EL (cell line): ENCODE measurements around the gene KAT8.
"Not testable (repeated sequence)": the region's sequence is repeated elsewhere in the genome, so short reads cannot be mapped to it uniquely, and the experiment has no call there.

Experiments used
- DNase-seq: peaks from one replicate; pipeline ENCODE4 v3.0.0-alpha.2; 2016

KAT8 gene

GRCh38 chr16:31134091-31134571 is 16.7 kb downstream of the KAT8 start:
- no peak for DNase-seq

DNA sequence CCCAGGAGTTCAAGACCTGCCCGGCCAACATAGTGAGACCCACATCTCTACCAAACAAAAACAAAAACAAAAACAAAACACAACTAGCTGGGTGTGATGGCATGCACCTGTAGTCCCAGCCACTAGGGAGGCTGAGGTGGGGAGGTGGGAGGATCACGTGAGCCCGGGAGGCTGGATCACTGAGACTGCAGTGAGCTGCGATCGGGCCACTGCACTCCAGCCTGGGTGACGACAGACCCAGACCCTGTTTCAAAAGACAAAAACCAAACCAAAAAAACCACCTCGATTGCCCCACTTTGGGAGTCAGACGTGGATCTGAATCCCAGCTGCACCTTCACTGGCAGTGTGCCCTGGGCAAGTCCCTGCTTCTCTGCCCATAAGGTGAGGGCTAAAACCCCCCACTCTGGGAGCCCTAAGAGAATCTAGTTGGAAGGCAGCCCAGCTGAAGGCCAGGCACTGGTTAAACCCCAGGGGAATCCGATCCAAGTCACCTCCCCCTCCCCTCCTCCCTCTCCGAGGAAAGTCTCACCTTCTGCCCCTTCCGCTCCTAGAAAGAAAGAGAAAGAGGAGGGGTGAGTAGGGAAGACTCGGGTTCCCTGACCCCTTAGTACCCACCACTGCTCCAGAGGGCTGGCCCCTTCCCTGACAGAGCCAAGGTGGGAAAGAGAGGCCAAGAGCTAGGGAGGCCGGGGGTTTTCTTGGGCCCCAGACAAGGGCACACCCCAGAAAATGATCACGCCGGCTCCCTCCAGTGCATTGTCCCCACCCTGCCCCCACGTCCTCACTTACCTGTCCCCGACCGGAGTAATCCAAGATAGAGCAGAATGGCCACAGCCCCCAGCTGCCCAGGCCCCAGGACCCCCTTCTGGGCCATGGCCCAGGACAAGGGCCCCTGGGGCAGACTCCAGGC is 17.4 kb downstream of the KAT8 start:
- DNase-seq, result no peak

GRCh38 chr16:31135535-31136286 is 18.2 kb downstream of the KAT8 start, which contains the start of gene PRSS8:
TSS of gene PRSS8 (minus strand) at chr16:31135727. CDS start at chr16:31135498, 229 bp downstream.
- no peak for DNase-seq

GRCh38 chr16:31136287-31136662 is 18.8 kb downstream of the KAT8 start:
- DNase-seq, result no peak

- DNase-seq, result not testable (repeated sequence)
Observed at GRCh38 chr16:31136822-31137499, 19.5 kb downstream of the KAT8 start.

DNA sequence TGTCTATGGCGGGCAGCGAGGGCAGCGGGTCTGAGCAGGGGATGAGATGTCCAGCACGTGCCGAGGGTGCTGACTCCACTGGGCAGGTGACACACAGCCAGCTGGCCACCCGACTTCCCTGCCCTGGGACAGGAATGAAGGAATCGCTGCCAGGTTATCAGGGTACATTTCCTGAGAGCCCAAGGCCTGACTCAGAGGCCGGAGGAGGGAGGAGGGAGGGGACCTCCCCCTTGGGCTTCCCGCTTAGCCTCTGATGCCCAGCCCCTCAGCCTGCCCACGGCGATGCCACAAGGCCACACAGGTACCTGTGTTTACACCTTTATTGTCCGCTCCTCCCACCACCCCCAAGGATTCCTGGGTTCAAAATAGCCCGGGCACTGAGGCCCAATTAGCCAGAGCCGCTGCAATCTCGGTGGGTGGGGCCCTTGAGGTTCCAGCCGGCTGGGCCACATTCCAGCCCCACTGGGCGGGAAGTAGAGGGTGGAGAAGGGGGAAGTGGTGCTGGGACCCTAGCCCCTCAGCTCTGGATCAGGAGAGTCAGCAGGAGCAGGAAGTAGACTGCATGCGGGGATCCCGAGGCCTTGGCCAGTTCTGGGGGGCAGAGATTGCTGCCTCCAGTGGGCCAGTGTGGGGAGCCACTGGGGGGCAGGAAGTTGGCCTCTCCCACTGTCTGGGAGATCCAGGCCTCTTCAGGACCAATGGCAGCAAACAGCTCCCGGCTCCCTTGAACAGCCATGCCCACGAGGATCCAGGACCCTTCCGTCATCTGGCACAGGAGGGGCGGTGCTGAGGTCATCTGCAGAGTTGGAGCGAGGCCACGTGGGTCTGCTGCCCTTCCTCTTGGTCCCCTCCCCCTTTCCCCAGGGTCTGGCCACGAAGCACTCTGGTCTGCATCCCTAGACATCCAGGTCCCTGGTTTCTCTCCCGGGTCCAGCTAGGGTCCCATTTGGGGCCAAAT is 21.4 kb downstream of the KAT8 start:
- DNase-seq, result peak; percentile 89

- DNase-seq, result not testable (repeated sequence)
Observed at GRCh38 chr16:31141071-31141469, 23.6 kb downstream of the KAT8 start.

DNA sequence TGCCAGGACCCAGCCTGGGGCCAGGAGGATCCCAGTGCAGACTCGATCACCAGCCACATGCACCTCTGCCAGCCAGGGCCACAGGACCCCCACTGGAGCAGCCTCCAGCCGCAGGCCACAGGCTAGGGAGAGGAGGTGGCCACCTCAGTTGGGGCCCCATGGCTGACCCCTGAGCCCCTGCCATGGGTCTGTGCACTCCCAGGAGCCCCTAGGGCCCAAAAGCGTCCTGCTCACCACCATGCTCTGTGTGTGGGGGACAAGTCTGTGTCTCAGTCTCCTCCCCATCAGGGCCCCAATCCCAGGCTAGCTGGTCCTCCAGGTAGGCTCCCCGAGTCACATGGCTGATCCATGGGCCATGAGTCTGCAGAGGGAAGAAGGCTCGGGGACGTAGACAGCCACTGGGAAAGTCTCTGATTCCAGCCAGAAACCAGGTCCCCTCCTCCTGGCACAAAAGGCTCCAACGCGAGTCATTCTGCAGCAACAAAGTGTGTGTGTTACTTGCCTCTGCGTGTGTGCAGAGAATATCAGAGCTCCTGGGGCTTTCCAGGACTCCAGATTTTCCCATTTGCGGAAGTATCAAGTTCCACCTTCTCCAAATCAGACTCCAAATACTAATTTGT is 24.1 kb downstream of the KAT8 start:
- DNase-seq, result no peak

DNA sequence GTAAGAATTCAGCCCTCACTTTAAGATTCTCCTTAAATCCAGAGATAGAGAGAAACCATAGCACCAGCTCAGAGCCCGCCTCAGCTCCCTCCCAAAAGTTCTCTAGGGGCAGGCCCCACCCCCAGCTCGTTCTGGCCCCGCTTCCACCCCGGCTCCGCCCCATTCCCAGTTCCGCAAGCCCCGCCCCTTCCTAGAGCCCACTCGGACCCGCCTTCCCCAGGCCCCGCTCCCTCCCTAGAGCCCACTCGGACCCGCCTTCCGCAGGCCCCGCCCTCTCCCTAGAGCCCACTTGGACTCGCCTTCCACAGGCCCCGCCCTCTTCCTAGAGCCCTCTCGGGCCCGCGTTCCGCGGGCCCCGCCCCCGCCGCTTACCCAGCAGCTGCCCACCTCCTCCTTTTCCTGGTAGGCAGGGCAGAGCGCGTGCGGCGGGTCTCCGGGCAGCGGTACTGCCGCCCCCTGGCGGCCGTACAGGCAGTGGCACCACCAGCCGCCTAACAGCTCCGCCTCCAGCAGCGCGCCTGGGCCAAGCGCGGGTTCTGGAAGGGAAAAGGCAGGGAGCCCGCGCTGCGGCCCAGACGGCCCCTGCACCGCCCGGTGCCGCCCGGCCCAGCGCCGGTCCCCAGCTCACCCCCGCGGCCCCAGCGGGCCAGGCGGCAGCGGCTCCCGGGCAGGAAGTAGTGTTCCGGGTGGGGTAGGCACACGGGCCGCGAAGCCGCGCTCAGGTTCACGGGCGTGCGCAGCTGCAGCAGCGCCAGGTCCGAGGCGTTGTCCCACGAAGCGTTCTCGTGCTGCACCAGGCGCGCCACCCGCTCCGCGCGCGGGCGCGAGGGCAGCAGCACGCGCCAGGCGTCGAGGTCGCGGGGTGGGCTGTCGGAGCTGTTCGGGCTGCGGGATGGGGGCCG is 24.9 kb downstream of the KAT8 start:
- DNase-seq, result peak; percentile 99

DNA sequence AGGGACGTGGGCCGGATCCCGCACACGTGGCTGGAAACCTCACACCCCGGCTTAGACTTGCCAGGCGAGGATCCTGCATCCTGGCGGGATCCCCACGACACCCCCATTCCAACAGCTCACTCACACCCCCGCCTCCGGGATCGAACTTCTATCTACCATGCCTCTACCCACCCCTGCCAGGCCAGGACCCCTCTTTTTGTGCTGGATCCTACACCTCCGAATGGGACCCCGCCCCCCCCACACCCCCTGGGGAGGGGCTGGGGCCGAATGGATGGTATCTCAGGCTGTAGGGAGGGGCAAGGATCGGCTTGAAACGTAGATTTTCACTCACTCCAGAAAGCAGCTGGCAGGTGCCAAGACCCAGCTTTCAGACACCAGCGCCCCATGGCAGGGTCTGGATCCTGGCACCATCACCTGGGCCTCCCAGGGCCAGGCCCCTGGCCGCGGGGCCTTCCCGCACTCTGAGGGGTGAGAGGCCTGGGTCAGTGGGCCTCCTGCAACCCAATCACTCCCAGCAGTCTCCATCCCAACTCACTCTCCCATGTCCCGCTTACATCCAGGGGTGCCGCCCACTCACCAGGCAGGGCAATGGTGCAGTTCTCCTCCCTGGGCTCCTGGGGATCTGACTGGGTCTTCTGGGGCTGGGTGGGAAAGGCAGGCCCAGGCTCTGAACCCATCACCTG is 25.7 kb downstream of the KAT8 start:
- DNase-seq, result no peak

- no peak for DNase-seq
Observed at GRCh38 chr16:31143694-31144148, 26.3 kb downstream of the KAT8 start.

DNA sequence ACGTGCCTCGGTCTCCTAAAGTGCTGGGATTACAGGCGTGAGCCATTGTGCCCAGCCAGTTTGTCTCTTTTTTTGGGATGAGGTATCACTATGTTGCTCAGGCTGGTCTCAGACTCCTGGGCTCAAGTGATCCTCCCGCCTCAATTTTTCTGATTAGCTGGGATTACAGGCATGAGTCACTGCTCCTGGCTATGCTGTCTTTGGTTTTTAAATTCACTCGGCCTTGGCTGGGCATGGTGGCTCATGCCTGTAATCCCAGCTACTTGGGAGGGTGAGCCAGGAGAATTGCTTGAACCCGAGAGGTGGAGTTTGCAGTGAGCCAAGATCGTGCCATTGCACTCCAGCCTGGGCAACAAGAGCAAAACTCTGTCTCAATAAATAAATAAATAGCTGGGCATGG is 27.0 kb downstream of the KAT8 start:
- DNase-seq, result not testable (repeated sequence)

DNA sequence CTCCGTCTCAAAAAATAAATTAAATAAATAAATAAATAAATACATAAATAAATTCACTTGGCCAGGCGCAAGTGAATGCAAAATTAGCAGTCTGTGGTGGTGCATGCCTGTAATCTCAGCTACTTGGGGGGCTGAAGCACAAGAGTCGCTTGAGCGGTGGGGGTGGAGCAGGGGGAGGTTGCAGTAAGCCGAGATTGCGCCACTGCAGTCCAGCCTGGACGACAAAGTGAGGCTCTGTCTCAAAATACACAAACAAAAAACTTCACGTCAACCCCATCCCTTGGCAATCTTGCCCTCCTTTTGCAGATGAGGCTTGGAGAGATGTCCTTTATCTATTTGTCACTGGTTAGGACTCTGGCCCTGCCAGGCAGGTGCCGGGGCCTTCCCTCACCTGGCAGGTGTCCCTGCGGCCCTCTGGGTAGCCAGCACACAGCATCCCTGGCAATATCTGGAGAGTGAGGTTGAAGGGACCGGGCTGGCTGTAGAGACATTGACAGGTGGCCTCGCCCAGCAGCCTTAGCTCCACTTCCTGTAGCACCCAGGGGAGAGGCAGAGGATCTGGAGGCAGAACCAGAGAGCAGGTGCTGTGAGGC is 28.0 kb downstream of the KAT8 start:
- DNase-seq, result no peak

DNA sequence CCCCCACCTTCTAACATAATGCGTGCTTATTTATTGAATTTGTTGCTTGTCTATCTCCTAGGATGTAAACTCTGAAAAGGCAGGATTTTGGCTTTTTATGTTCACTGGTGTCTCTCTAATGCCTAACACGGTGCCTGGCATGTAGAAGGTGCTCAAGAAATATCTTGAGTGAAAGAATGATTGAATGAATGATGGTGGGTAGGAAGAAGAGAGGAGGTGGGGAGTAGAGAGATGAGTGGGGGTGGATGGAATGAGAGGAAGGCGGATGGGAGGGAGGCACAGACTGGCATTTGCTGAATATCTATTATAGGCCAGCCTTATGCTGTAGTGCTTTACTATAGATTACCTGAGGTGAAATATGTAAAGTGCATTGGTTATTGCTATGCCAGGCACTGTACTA is 30.1 kb downstream of the KAT8 start:
- no peak for DNase-seq

DNA sequence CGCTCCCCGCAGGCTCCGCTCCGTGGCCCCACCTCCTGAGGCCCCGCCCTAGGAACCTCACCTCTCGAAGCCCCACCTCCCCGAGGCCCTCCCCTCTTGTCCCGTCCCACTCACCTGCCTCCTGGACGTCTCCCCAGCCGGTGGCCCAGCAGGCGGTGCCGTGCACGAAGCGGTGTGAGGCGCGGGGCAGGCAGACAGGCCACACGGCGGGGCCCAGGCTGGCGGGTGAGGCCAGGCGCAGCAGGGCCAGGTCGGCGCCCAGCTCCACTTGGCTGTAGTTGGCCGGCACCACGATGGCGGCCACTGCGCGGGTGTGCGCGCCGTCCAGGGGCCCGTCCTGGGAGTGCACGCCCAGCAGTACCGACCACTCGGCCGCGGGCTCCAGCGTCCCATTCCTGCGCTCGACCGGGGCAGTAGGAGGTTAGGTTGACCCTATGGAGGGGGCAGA is 30.8 kb downstream of the KAT8 start:
- no peak for DNase-seq

DNA sequence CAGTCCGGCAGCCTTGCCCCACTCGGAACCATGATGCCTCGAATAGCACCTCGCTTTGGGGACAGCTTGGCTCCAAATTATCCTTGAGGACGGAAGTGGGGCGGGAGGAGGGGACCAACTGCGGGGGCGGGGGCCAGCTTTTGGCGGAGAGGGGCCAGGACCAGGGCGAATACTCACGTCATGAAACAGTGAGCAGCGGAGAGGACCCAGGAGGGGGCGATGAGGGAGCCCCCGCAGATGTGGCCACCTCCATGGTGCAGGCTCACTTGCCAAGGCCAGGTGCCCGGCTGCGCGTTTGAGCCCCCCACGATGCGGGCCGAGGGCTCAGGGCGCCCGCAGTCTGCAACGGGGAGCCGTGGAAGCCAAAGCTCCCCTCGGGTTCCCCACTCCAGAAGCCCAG is 31.4 kb downstream of the KAT8 start:
- DNase-seq, result no peak

DNA sequence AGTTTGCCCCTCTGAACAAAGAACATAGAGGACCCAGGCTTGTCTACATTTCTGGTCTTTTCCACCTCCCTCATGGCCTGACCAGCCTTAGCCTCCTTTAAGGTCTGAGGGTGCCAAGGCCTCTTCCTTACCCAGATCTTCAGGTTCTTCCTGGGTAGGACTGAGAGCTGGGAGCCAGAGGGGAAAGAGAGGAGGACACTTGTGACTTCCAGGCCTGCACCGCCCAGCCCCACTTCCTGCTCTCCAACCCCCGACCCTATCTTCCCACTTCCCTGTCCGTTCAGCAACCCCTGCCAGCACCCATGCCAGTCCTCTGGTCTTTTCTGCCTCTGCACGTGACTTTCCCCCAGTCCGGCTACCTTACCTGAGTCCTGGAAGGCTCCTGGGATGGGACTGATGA is 31.9 kb downstream of the KAT8 start:
- DNase-seq, result no peak

DNA sequence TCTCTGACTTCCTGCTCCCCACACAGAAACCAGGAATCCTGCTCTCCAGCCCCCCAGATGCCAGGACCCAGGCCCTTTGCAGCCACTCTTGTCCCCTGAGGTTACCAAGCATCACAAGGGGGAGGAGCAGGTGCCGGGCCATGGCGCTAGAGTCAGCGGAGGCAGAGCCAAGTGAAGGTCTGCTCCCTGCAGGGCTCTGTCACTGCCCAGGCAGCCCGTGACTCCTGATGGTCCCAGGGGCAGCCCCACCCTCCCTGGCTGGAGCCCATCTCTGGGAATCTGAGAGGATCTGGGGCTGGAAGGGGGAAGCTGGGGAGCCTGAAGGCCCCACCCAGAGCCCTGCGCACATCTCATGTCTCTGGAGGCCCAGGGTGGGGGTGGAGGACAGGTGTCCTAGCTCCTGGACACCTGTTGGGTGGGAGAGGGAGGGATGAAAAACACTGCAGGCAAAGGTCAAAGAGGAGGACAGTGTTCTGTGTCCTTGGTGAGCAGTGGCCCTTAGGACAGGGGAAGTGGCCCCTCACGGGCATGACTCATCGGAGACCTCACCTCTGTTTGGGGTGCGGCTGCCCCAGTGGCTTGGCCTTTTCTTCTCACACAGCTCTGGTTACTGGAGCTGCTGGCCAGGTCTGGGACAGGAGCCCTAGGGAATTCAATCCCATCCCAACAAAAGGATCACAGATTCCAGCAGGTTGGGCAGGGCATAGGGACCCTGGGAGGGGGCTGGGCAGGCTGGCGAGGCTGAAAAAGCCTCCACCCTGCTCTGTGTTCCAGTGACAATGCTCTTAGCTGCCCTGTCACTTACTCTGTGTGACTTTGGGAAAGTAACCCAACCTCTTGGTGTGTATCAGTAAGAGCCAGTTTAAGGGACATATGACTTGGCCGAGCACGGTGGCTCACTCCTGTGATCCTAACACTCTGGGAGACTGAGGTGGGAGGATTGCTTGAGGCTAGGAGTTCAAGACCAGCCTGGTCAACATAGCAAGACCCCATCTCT is 32.7 kb downstream of the KAT8 start, which contains the start of gene PRSS36:
Gene PRSS36 (minus strand): TSS at position 173 of the 997 bp plus-strand sequence. CDS start 31 bp downstream, at position 142.
- DNase-seq, result no peak
